GM18909 (cell line): ENCODE data around the gene KRTAP3-3.
"Not testable (repeated sequence)": the region's sequence is repeated elsewhere in the genome, so short reads cannot be mapped to it uniquely, and the experiment has no call there.

ENCODE experiments used
- ATAC-seq: cut with Tn5 transposase; IDR thresholded peaks from one replicate; pipeline ENCODE4 v1.9.1; 2021; ENCODE audit warnings: mild to moderate bottlenecking; ENCODE audit not compliant: unreplicated experiment, poor library complexity

The KRTAP3-3 gene

GRCh38 chr17:41008811-41009210 lies 14.8 kb upstream of the KRTAP3-3 start, which contains the start of gene KRTAP3-1:
KRTAP3-1 (minus strand) TSS chr17:41009128; CDS start chr17:41009074, 54 bp downstream.
- no peak for ATAC-seq

GRCh38 chr17:41004397-41004796 lies 10.4 kb upstream of the KRTAP3-3 start:
- no peak for ATAC-seq

GRCh38 chr17:41003926-41004325 lies 10.0 kb upstream of the KRTAP3-3 start:
- ATAC-seq: no peak

DNA sequence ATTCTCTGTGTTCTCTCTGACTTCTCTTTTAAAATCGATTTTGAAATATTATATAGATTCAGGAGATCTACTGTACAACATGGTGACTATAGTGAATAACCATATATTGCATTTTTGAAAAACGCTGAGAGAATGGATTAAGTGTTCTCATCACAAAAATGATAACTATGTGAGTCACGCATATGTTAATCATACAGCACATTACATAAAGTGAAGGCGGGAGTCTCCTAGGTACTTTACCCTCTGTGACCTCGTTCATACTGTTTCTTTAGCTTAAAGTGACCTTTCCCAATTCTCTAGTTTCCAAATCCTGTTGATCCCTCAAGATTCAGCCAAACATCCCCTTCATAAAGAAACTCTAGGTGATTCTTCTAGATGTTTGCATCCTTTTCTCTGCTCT lies 8.8 kb upstream of the KRTAP3-3 start:
- no peak for ATAC-seq

GRCh38 chr17:41001795-41002194 lies 7.8 kb upstream of the KRTAP3-3 start:
- ATAC-seq: no peak

DNA sequence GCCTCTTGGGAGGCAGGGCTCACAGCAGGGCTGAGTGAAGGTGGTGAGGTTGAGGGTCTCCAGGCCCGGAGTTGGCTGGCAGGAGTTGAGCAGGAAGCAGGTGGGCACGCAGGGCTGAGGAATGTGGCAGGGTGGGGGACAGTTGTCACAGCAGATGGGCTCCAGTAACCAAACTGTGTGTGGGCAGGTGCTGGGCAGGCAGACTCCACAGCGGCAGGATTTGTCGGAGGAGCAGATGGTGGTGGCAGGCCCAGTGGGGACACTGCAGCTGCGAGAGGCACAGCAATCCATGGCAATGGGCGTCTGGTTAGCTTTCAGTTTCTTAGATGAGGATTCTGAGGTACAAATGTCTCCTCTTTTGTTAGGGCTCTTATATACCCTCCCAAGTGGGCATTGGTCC lies 5.6 kb upstream of the KRTAP3-3 start, which contains the start of gene KRTAP3-2:
KRTAP3-2 (minus strand) TSS at position 344 of the 400 bp plus-strand sequence; CDS start at position 291, 53 bp downstream.
- ATAC-seq: not testable (repeated sequence)

DNA sequence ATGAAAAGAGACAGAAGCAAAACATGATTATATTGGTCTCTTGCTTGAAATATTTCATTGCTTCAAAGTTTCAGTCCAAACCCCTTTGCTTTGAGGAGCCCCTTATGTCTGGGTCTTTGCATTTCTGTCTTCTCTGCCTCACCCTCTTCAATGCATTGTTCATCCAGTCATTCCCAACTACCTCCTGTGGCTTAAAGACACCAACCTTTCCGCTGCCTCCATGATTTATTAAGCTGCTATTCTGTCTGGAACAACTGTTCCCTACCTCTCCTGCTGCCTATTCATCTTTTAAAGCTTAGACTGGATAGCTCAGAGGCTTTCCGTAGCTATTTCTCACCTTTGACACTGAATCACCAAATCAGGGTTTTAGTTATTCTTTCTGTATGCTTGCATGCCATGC lies 3.4 kb upstream of the KRTAP3-3 start:
- no peak for ATAC-seq

DNA sequence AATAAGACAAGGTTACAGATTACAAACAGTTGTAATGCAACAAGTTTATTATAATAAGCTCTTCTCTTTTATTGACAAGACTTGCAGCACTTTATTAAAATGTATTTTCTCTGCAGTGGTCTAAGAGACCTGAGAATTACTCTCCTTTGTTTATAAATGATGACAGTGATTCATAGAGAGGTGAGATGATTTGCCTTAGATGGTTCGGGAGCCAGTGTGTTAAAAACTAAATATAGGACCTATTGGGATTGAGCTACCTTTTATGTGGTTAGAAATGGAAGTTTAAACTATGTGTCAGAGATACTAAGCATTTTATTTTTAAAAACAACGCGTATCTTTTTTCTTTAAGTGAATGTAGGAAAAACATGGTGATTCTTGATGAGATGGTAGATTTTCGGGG lies 2.9 kb upstream of the KRTAP3-3 start:
- ATAC-seq: no peak

DNA sequence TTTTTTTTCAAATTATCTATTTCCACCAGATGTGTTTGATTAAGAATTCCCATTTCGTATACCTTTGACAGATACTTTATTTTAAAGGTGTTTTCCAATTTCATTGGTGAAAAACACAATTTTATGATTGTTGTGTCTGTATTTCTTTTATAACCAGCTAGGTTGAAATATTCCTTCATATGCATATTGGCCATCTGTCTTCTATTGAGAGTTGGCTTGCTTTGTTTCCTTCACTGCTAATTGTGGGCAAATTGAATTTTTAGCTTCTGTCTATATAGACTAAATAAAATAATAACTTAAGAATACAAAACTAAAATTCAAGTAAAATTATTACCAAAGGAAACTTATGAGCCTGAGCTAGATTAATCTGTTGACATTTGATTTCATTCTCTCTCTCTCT lies 1.2 kb upstream of the KRTAP3-3 start:
- ATAC-seq: no peak

GRCh38 chr17:40993084-40993483 lies 880 bp downstream of the KRTAP3-3 start:
- no peak for ATAC-seq

- ATAC-seq: no peak
These were observed 1.3 kb downstream of the KRTAP3-3 start for GRCh38 chr17:40992666-40993065.

DNA sequence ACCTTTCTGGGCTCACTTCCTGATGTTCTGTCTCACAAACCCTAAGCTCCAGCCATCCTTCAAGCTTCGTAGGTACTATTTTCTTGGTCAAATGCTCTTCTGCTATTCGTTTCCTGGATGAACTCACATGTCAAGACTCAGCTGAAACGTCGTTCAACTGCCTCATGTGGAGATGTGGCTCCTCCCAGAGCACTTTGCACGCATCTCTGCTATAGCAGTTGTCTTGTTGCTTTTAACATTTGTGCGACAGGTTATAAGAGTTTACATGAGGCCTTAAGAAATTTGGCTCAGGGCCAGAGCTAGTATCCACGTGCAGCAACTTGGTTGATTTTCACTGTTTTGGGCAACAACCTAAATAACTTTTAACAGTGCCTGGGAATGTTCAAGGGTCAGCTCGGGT lies 7.0 kb downstream of the KRTAP3-3 start:
- ATAC-seq: no peak

- no peak for ATAC-seq
These were observed 9.7 kb downstream of the KRTAP3-3 start, which contains the start of gene KRT40 for GRCh38 chr17:40984226-40984625. KRT40 (minus strand) TSS chr17:40984326; CDS start chr17:40984273, 53 bp downstream.

GRCh38 chr17:40981115-40981514 lies 12.8 kb downstream of the KRTAP3-3 start:
- no peak for ATAC-seq

DNA sequence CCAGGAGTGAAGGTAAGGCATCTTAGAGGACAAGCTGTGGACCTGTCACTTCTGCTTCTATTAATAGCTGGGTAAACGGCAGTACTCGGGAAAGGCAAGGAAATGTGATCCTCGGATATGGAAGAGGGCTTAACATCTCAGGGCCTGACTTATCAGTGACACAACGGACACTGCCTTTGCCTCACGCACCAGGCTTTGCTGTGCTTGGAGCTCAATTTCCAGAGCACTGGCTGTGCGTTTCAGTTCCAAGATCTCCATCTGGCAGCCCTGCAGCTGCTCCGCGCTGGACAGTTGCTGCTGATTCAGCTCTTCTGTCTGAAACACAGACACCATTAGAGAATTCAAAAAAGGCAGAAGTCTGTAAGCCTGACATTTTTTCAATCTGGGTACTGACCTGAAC lies 13.4 kb downstream of the KRTAP3-3 start:
- ATAC-seq: no peak

DNA sequence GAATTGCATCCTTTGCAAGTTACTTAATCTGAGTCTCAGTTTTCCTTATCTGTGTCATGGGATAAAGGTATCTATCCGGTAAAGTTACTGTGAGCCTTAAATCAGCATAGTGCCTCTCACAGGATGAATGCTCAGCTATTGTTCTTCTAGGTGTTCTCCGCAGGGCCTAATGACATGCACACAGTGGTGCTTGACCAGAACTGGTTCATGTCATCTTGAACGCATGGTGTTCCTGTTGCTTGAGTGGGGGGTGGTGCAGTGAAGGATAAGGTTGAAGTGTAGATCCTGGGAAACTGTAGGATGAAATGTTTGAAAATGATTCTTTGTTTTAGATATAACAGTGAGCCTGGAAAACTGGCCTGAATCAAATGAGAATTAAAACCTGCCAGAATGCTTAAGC lies 13.8 kb downstream of the KRTAP3-3 start:
- no peak for ATAC-seq

DNA sequence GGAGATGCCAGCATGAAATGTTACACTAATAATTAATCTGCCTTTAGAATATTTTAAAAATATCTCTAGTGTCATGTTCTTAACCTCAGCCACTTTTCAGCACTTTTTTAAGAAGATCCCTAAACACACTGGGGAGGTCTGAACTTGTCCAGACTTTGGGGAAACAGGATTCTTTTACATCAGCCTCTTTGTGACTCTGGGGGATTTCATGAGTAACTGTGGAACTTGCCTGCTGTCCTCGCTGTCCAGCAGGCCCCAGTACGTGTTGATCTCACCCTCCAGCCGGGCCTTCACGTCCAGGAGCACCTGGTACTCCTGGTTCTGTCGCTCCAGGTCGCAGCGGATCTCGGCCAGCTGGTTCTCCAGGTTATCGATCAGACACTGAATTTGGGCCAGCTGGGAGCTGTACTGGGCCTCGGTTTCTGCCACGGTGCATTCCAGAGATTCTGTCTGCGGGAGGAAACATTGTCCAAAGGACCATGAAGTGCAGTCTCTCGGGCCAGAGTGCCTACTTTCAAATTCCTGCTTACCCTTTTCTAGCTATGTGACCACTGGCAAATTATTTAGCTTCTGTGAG lies 15.3 kb downstream of the KRTAP3-3 start:
- no peak for ATAC-seq

GRCh38 chr17:40975516-40975915 lies 18.4 kb downstream of the KRTAP3-3 start:
- ATAC-seq: no peak

DNA sequence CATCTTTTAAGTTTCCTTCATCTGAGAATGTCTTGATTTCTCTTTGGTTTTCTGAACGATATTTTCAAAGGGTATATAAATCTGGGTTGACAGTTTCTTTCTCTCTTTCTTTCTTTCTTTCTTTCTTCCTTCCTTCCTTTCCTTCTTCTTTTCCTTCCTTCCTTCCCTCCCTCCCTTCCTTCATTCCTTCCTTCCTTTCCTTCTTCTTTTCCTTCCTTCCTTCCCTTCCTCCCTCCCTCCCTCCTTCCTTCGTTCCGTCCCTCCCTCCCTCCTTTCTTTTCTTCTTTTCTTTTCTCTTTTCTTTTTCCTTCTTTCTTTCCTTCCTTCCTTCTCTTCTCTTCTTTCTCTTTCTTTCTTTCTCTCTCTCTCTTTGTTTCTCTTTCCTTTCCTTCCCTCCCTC lies 19.6 kb downstream of the KRTAP3-3 start:
- no peak for ATAC-seq

GRCh38 chr17:40967582-40967981 lies 26.4 kb downstream of the KRTAP3-3 start:
- ATAC-seq: no peak

- no peak for ATAC-seq
These were observed 27.1 kb downstream of the KRTAP3-3 start, which contains the start of gene KRT39 for GRCh38 chr17:40966848-40967247. KRT39 (minus strand) TSS chr17:40966948; CDS start chr17:40966856, 92 bp downstream.

DNA sequence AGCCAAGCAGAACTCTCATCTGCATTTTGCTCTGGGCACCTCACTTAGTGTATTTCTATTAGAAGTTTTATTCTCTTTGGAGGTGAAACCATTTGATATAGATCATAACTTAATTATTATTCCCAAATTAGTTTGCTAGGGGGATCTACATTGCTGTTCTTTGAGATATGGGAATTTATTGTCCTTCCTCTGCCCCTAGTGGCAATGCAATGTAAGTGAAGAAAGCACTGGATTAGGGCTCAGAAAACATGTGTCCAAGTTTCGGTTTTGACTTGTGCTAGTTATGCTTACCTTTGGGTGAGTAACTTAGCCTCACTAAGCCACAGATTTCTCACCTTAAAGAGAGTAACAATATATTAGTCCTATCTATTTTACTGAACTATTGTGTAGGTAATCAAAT lies 30.1 kb downstream of the KRTAP3-3 start:
- no peak for ATAC-seq
